ENCODE results near the gene PPM1M. TPM values are rescaled to one million over a fixed set of nuclear protein-coding genes. Genes with fewer than 3 reads are reported as not detected.
A peak's percentile ranks its signal among the peaks of the same experiment; 100 is the strongest.
"Not testable (repeated sequence)": the region's sequence is repeated elsewhere in the genome, so short reads cannot be mapped to it uniquely, and the experiment has no call there.

The PPM1M gene
- polyA plus RNA-seq, 10 donors: 13.2 to 20.7 (median 15.3) TPM

GRCh38 chr3:52246728-52247408 lies 1.3 kb downstream of the PPM1M start:
- no peak for DNase-seq

DNA sequence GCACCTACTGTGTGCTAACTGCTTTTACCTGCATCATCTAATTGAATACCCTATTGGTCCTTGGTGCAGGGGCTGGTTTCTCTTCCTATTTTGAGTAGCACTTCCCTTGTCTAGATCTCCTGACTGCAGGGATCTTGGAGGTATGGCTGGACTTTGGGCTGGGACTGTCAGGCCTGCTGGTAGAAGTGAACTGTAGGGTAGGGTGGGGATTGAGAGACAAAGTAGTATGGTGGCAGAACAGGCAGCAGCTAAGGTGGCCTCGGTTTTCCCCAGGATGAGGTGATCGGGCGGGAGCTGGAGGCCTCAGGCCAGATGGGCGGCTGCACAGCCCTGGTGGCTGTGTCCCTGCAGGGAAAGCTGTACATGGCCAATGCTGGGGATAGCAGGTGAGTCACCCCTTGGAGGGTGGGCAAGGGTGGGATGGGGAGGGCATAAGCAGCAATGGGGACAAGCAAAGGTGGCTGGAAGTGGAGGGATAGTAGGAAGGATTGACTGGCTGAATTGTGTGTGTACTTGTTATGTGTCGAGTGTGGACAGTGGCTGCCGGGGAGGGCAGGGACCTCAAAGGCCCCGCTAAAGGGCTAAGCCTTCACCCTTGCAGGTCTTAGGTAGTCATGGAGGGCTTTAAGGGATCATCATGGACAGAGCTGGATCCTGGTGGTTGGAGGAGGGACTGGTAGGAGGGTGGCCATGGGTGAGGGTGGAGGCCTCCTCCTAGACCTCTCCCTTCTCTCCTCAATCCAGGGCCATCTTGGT lies 2.0 kb downstream of the PPM1M start:
- no peak for DNase-seq

DNA sequence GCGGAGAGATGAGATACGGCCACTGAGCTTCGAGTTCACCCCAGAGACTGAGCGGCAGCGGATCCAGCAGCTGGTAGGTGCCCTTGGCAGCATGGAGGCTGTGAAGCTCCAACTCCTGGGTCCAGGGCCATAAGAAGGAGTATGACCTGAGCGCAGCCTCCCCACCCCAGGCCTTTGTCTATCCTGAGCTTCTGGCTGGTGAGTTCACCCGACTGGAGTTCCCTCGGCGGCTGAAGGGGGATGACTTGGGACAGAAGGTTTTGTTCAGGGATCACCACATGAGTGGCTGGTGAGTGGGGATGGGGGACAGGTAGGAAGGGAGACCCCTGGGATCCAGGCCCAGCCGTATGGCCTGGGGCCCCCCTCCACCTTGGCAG lies 2.6 kb downstream of the PPM1M start:
- DNase-seq: no peak

GRCh38 chr3:52248816-52249547 lies 3.4 kb downstream of the PPM1M start:
- peak in 1 of 3 donors; percentile 42 for DNase-seq

- no peak for DNase-seq
Observed at GRCh38 chr3:52249683-52250082, 4.1 kb downstream of the PPM1M start.

GRCh38 chr3:52250122-52250521 lies 4.6 kb downstream of the PPM1M start:
- no peak for DNase-seq

- DNase-seq: peak in 1 of 3 donors; percentile 52
Observed at GRCh38 chr3:52253314-52254304, 8.1 kb downstream of the PPM1M start.

- DNase-seq: no peak
Observed at GRCh38 chr3:52254608-52255007, 9.0 kb downstream of the PPM1M start.

GRCh38 chr3:52256159-52256558 lies 10.6 kb downstream of the PPM1M start:
- DNase-seq: no peak

- no peak for DNase-seq
Observed at GRCh38 chr3:52256622-52257021, 11.1 kb downstream of the PPM1M start.

DNA sequence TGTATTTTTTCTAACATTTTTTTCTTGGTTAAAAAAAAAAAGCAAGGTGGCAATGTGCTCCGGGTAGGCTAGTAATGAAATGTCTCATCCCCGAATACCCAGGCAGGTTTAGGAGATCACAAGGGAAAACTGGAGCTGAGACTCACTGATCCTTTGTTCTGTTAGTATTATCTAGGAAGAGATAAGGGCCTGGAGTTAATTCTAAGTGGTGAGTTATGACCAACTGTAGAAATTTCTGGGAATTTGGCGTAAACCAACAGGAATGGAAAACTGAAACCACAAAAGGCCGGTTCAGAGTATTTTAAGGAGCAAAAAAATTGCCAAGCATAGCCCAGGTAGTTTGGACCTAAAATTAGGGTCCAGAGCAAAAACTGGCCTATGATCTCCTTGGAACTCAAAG lies 12.4 kb downstream of the PPM1M start:
- DNase-seq: no peak

DNA sequence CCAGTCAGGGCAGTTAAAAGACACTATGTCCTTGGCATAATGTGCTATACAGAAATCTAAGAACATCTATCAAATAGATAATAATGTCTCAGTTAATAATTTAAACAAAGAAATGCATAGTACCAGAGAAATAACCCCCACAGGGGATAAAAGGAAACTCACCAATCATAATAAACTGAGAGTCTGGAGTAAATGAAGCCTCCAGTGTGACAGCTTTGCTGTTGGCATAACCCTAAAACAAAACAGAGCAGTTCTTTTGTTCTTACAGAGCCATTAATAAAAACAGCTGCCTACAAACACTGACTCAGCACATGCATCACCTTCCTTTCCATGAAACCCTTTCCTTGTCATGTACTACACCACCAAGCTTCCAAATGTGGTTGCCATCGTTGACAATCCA lies 13.5 kb downstream of the PPM1M start:
- no peak for DNase-seq

DNA sequence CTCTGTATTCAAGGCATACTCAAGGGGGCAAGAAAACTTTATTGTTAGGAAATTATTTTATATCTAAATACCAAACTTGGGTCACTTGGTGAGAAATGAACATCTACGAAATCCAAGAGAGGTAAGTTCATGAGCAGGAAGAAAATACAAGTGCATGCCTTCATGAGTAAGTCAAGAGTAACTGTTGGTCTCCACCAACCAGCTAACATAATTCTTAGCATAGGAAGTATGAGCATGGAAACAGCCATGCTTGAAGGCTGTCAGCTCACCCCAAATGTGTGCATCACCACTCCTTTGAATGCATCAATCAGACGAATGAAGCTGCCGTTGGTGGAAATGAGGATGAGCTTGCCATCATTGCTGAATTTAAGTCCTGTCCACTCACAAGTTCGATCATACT lies 13.9 kb downstream of the PPM1M start:
- DNase-seq: no peak

GRCh38 chr3:52262447-52262846 lies 16.9 kb downstream of the PPM1M start:
- DNase-seq: no peak

DNA sequence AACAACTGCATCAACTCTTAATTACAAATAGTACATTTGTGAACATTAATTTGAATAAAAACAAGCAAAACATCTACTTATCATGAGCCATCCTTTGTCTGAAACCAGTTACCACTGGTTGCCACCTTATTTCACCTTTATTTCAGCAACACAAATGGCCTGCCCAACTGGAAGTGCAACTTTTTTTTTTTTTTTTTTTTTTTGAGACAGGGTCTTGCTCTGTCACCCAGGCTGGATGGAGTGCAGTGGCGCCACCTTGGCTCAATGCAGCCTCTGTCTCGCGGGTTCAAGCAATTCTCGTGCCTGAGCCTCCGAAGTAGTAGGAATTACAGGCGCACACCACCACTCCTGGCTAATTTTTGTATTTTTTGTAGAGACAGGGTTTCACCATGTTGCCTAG lies 19.8 kb downstream of the PPM1M start:
- DNase-seq: no peak

DNA sequence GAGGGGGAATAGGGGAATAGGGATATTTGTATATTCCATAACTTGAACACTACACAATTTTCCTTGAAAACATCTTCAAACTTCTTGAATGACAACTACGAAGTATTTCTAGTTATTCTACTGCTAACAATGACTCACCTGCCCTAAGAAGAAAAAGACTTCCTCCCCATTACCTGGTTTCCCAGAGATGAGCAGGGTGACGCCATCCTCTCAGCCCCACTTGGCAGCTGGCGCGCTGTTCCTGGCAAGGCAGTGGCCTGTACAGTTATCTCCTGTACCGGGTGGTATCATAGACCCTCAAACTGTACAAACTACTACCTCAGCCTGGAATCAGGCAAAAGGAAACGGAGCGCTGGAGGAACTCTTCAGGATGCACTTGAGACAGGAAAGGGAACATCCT lies 22.5 kb downstream of the PPM1M start:
- no peak for DNase-seq

GRCh38 chr3:52269776-52270175 lies 24.2 kb downstream of the PPM1M start:
- no peak for DNase-seq

DNA sequence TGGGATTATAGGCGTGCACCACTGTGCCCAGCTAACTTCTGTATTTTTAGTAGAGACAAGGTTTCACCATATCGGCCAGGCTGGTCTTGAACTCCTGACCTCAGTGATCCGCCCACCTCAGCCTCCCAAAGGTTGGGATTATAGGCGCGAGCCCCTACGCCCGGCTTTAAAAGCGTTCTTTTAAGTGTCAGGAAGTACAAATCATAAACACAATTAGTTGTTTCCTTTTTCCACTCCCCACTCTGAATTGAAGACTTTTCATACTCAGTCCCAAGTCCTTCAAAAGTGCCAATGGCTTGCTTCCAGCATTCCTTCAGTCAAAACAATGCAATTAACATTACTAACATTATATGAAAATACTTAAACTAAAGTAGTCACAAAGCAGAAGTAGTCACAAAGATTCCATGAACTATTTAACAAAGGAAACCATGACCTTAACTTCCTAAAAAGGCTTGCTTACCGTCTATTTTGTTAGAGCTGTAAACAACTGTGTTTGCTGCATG lies 24.7 kb downstream of the PPM1M start:
- DNase-seq: no peak

DNA sequence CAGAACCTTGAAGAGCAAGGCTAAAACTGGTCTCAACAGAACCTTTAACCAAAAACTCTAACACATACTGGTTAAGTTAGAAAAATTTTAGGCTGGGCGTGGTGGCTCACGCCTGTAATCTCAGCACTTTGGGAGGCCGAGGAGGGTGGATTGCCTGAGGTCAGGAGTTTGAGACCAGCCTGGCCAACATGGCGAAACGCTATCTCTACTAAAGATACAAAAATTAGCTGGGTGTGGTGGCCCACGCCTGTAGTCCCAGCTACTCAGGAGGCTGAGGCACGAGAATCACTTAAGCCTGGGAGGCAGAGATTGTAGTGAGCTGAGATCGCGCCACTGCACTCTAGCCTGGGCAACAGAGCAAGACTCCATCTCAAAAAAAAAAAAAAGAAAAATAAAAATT lies 26.6 kb downstream of the PPM1M start:
- not testable (repeated sequence) for DNase-seq

- no peak for DNase-seq
Observed at GRCh38 chr3:52272831-52273230, 27.3 kb downstream of the PPM1M start.

GRCh38 chr3:52274781-52275180 lies 29.2 kb downstream of the PPM1M start:
- not testable (repeated sequence) for DNase-seq

All from muscle of back (tissue), 11 donors.